Measurements from ENCODE around the gene DOCK2.

- TF ChIP-seq CTCF (IDR thresholded peaks at IDR 0.05; ENCODE audit: low read depth, low read length, poor library complexity, severe bottlenecking) (no peak), EZH2phosphoT487 (IDR thresholded peaks at IDR 0.05; ENCODE audit: borderline replicate concordance, low read length) (no peak)
Observed at GRCh38 chr5:169705322-169705721, 68.2 kb downstream of the DOCK2 start.

Measured in DOHH2 (cell line).